Adrenal gland (tissue), 12 donors: ENCODE data around the gene INVS. TPM values are rescaled to one million over a fixed set of nuclear protein-coding genes. Genes with fewer than 3 reads are reported as not detected.

Experiments used
- DNase-seq, 7 donors: peaks; one replicate each; pipeline ENCODE4 v3.0.0-alpha.2; 2019 to 2020
- H3K27ac ChIP-seq, 5 donors: fragments of 200-600 bp; sonication (generic) in 4 of 5; 1 replicate in 3 of 5; 2 replicates in 2 of 5; pipeline versions ENCODE4 v1.5.1 to v1.8.0; 2016 to 2020; ENCODE audit warnings: mild to moderate bottlenecking in 1 of 5
- H3K27me3 ChIP-seq: fragments of 200-600 bp; 2 replicates; pipeline ENCODE4 v1.8.0; 2021
- H3K36me3 ChIP-seq, 2 donors: fragments of 200-600 bp; replicated peaks in 1 of 2; 1 replicate in 1 of 2; 2 replicates in 1 of 2; pipeline versions ENCODE4 v1.5.1 to v1.8.0; 2018 to 2022
- H3K4me1 ChIP-seq, 2 donors: fragments of 200-600 bp; replicated peaks in 1 of 2; 1 replicate in 1 of 2; 2 replicates in 1 of 2; pipeline versions ENCODE4 v1.5.1 to v1.8.0; 2018 to 2021
- H3K4me3 ChIP-seq, 4 donors: fragments of 200-600 bp; sonication (generic) in 3 of 4; one replicate each; pipeline ENCODE4 v1.5.1; 2016 to 2018
- H3K9me3 ChIP-seq, 3 donors: fragments of 200-600 bp; sonication (generic) in 1 of 3; replicated peaks in 1 of 3; 1 replicate in 2 of 3; 2 replicates in 1 of 3; pipeline versions ENCODE4 v1.5.1 to v1.8.0; 2016 to 2021
- POLR2A ChIP-seq, 2 donors: fragments of 450-650 bp; IDR thresholded peaks; one replicate each; pipeline ENCODE4 v1.6.1; 2017; ENCODE audit warnings: antibody characterized with exemption in 2 of 2, mild to moderate bottlenecking in 2 of 2, moderate library complexity in 1 of 2
- WGBS, 4 donors: extraction: QIAGEN DNeasy Blood & Tissue Kit in 2 of 4; methylation state at CpG; one replicate each; pipeline versions ENCODE4 v1.1.5 to v1.1.7; 2013 to 2017; 5-methylcytosine and 5-hydroxymethylcytosine counted together
- intact Hi-C, 2 donors: fragments of 100-400 bp; cut with DNase I; formaldehyde crosslinking; loops; one replicate each; pipeline versions ENCODE4 v1.14.1 to v1.15.0; 2022 to 2023
- polyA plus RNA-seq, 3 donors: library from polyadenylated mRNA; stranded (reverse); fragments of 200-250 nt in 2 of 3; fragments of 350-450 nt in 1 of 3; fragmentation: Illumina TruSeq in 1 of 3; extraction: RNeasy Lipid Tissue Mini Kit (QIAGEN cat#74804) in 1 of 3; gene quantifications; one replicate each; pipeline ENCODE4 v1.2.3, GENCODE V29; 2013 to 2014
- total RNA-seq, 9 donors: library from RNA; depleted of rRNA in 4 of 9; stranded (reverse); fragments of >200 nt in 4 of 9; fragments of 120-200 nt in 1 of 9; fragmentation: NEBNext Ultra II Directional in 1 of 9; extraction: Animal tissue kit (Norgen Biotek cat#: 25700) in 1 of 9; gene quantifications; one replicate each; pipeline versions ENCODE4 v1.1.0 to v1.2.4, GENCODE V29; 2013 to 2023
- TF ChIP-seq, protein P1 (sequence below), 6 experiments: fragments of 450-650 bp in 4 of 6; fragments of 200-600 bp in 2 of 6; sonication (generic) in 1 of 6; IDR thresholded peaks; 1 replicate in 5 of 6; 2 replicates in 1 of 6; pipeline versions ENCODE4 v1.5.1 to v1.8.0; 2016 to 2021; ENCODE audit warnings: antibody characterized with exemption in 6 of 6, mild to moderate bottlenecking in 2 of 6, moderate library complexity in 1 of 6
- donor health status: healthy with polysubstance abuse.
- donor health status: Bipolar disorder and iron deficiency.
- donor health status: DM: yes; HTN: yes; CAD: no.
- donor health status: DM: no; HTN: no; CAD: no.
- donor health status: DM: no; HTN: no; CAD: no.
- donor health status: DM: yes; HTN: yes; CAD: no.

INVS gene
- total and polyA plus RNA-seq, 12 donors, result 6.4 to 47.7 (median 24.4) TPM

DNA sequence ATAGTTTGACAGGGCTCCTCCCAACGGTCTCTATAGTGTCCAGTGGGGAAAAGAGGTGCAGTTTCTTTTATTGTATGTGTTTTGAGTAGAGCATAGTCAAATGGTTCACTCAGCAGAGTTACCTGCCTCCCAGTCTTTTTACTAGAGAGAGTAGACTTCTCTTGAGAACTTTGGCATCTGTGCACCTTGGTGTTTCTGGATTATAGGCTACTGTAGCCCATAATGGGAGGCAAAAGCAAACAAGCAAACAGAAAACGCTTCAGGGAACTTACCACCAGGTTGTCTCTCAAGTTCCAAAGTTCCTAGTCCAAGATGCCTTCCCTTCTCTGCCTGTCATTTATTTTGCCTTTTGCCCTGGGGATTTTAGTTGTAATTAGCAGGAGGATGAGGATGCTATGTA, 26.2 kb downstream of the INVS start:
- no peaks in the 10 kb centered on the region for H3K9me3 ChIP-seq
- no peak overlapping the region for H3K4me3 ChIP-seq
- no peaks in the 10 kb centered on the region for H3K27me3 ChIP-seq
- intact Hi-C loops, result no loop called here
- H3K27ac ChIP-seq, result no peak overlapping the region
- H3K4me1 ChIP-seq, result peaks cover 0 to 9% of the 10 kb centered on the region in 2 donors
- 87 to 97% (median 93%) methylated on average over 2 of the region's 2 CpGs for WGBS, 4 donors
- TF ChIP-seq, protein P1, sequence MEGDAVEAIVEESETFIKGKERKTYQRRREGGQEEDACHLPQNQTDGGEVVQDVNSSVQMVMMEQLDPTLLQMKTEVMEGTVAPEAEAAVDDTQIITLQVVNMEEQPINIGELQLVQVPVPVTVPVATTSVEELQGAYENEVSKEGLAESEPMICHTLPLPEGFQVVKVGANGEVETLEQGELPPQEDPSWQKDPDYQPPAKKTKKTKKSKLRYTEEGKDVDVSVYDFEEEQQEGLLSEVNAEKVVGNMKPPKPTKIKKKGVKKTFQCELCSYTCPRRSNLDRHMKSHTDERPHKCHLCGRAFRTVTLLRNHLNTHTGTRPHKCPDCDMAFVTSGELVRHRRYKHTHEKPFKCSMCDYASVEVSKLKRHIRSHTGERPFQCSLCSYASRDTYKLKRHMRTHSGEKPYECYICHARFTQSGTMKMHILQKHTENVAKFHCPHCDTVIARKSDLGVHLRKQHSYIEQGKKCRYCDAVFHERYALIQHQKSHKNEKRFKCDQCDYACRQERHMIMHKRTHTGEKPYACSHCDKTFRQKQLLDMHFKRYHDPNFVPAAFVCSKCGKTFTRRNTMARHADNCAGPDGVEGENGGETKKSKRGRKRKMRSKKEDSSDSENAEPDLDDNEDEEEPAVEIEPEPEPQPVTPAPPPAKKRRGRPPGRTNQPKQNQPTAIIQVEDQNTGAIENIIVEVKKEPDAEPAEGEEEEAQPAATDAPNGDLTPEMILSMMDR (IDR thresholded peaks at IDR 0.05), result no peak
- TF ChIP-seq POLR2A (IDR thresholded peaks at IDR 0.05), result no peak
- H3K36me3 ChIP-seq, result no peaks in the 10 kb centered on the region
- no peak for DNase-seq

DNA sequence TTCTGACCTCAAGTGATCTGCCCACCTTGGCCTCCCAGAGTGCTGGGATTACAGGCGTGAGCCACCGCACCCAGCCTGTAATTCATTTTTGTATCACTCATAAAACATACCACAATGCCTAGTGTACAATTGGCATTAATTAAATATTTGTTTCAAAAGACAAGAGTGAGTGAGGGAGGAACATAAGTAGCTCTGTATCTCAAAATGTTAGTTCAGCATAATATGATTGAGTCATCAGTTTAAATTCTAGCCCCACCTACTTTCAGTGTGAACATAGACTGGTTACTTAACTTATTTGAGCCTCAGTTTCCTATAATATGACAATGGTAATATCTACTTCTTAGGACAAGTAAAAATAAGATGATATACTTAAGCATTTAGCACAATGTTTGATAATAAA, 26.9 kb downstream of the INVS start:
- H3K4me1 ChIP-seq, result peaks cover 0 to 9% of the 10 kb centered on the region in 2 donors
- DNase-seq, result no peak
- no peak overlapping the region for H3K4me3 ChIP-seq
- no peaks in the 10 kb centered on the region for H3K27me3 ChIP-seq
- H3K9me3 ChIP-seq, result no peaks in the 10 kb centered on the region
- H3K36me3 ChIP-seq, result no peaks in the 10 kb centered on the region
- TF ChIP-seq, protein P1 (IDR thresholded peaks at IDR 0.05), result no peak
- no peak for TF ChIP-seq POLR2A (IDR thresholded peaks at IDR 0.05)
- intact Hi-C loops, result no loop called here
- 93 to 100% (median 97%) methylated on average over 2 of the region's 2 CpGs for WGBS, 4 donors
- H3K27ac ChIP-seq, result no peak overlapping the region

DNA sequence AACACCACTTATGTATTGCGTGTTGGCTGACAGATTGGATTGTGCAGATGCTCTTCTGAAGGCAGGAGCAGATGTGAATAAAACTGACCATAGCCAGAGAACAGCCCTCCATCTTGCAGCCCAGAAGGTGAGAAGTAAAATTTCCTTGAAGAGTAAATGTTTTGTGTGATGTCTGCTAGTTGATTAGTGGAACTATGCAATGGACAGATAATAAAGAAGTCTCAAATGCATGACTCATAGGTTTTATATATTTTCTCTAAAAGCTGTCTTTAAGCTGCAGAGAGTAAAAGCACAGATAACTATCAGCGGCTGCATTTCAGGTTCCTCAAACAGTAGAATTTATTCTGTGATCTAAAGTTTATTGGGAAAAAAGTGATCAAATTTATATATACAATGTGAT, 27.4 kb downstream of the INVS start:
- H3K27ac ChIP-seq, result no peak overlapping the region
- no peak for DNase-seq
- no peak overlapping the region for H3K4me3 ChIP-seq
- 96 to 99% (median 97%) methylated on average over 2 of the region's 2 CpGs for WGBS, 4 donors
- peaks cover 0 to 9% of the 10 kb centered on the region in 2 donors for H3K4me1 ChIP-seq
- no peak for TF ChIP-seq POLR2A (IDR thresholded peaks at IDR 0.05)
- no peaks in the 10 kb centered on the region for H3K27me3 ChIP-seq
- H3K9me3 ChIP-seq, result no peaks in the 10 kb centered on the region
- no peaks in the 10 kb centered on the region for H3K36me3 ChIP-seq
- intact Hi-C loops, result no loop called here

DNA sequence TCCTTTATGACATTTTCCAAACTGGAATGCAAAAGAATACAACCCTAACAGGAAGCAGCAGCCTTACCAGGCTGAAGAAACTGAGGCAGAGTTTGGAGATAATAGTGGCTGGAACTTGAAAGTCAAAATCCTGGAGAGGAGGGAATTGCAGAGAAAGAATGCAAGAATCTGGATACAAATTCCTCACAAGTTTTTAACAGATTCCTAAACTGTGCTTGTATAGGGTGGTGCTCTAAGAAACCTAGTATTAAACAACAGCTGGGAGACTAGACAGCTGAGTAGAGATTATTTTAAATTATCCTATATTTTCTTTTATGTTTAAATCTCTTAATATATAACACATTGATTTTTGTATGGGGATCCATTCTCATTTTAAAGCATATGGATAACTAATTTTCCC, 30.7 kb downstream of the INVS start:
- Histone ChIP-seq H3K9me3 (no peaks in the 10 kb centered on the region), H3K27me3 (no peaks in the 10 kb centered on the region), H3K36me3 (no peaks in the 10 kb centered on the region), H3K4me3 (no peak overlapping the region), H3K4me1 (peaks cover 0 to 9% of the 10 kb centered on the region in 2 donors), H3K27ac (no peak overlapping the region)
- intact Hi-C loops, result no loop called here
- no peak for TF ChIP-seq POLR2A (IDR thresholded peaks at IDR 0.05)
- TF ChIP-seq, protein P1 (IDR thresholded peaks at IDR 0.05), result no peak
- no peak for DNase-seq

DNA sequence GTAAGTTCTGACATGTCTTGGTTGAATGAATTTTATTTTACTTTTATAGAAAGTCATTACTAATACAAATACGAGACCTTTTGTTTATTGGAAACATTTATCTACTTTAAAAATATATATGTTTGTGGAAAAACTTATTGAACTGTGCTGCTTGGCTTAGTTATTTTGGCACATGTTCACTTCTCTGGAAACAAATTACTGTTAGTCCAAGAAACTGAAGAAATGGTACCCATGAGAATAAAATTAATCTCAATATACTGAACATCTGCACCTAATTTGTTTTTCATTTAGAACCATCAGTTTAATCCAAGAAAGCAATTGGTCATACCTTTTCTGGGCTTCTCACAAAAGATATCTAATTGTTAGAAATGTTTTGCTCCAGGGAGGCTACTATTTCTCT, 32.2 kb downstream of the INVS start:
- TF ChIP-seq, protein P1 (IDR thresholded peaks at IDR 0.05), result no peak
- no peak for TF ChIP-seq POLR2A (IDR thresholded peaks at IDR 0.05)
- intact Hi-C loops, result no loop called here
- Histone ChIP-seq H3K36me3 (no peaks in the 10 kb centered on the region), H3K9me3 (no peaks in the 10 kb centered on the region), H3K27ac (no peak overlapping the region), H3K4me1 (peaks cover 0 to 9% of the 10 kb centered on the region in 2 donors), H3K27me3 (no peaks in the 10 kb centered on the region), H3K4me3 (no peak overlapping the region)
- DNase-seq, result no peak
- WGBS, 4 donors, result 81 to 98% (median 95%) methylated on average over 1 of the region's 1 CpG
